ENCODE measurements around the gene NISCH. TPM values are rescaled to one million over a fixed set of nuclear protein-coding genes. Genes with fewer than 3 reads are reported as not detected.

The NISCH gene
- total RNA-seq, 3 donors from 2014 or later: 67.7 to 119 (median 108) TPM

DNA sequence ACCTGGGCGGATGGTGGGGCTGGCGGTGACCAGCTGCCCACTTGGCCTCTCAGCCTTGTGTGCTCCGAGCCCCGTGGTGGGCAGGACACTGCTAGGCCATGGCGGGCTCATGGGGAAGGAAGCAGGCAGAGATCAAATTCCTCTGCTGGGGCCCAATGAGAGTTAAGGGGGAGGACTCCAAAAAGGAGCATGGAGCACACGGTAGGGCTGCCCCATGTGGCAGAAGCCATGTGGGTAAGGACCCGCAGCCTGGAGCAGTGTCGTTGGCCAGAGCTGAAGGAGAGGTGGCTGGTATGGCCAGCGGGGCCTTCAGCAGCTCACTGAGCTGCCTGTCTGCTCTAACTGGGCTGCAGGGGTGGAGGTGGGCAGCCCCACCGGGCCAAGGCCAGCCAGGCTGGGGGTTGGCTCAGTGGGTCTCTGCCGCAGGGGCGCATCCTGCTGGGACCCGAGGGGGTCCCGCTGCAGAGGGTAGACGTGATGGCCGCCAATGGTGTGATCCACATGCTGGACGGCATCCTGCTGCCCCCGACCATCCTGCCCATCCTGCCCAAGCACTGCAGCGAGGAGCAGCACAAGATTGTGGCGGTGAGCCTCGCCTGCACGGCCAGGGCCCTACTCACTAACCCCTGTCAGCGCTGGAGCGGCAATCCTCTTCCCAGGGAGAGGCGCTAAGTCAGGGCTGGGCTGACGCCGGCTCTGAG lies 51.0 kb downstream of the NISCH start:
- no peaks in the 10 kb centered on the region for H3K9me3 ChIP-seq
- H3K36me3 ChIP-seq: no peaks in the 10 kb centered on the region
- no peak for TF ChIP-seq POLR2A (IDR thresholded peaks at IDR 0.05)
- TF ChIP-seq, protein P1, sequence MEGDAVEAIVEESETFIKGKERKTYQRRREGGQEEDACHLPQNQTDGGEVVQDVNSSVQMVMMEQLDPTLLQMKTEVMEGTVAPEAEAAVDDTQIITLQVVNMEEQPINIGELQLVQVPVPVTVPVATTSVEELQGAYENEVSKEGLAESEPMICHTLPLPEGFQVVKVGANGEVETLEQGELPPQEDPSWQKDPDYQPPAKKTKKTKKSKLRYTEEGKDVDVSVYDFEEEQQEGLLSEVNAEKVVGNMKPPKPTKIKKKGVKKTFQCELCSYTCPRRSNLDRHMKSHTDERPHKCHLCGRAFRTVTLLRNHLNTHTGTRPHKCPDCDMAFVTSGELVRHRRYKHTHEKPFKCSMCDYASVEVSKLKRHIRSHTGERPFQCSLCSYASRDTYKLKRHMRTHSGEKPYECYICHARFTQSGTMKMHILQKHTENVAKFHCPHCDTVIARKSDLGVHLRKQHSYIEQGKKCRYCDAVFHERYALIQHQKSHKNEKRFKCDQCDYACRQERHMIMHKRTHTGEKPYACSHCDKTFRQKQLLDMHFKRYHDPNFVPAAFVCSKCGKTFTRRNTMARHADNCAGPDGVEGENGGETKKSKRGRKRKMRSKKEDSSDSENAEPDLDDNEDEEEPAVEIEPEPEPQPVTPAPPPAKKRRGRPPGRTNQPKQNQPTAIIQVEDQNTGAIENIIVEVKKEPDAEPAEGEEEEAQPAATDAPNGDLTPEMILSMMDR (IDR thresholded peaks at IDR 0.05): no peak
- TF ChIP-seq POLR2AphosphoS5 (IDR thresholded peaks at IDR 0.05): no peak
- no peak overlapping the region for H3K4me3 ChIP-seq
- intact Hi-C loops (cut with DNase I; ENCODE audit: low total_unique reads): no loop called here
- no peak for DNase-seq (ENCODE audit: low spot score in 2 of 2)
- no peaks in the 10 kb centered on the region for H3K27me3 ChIP-seq
- H3K27ac ChIP-seq: no peak overlapping the region
- no peaks in the 10 kb centered on the region for H3K4me1 ChIP-seq

DNA sequence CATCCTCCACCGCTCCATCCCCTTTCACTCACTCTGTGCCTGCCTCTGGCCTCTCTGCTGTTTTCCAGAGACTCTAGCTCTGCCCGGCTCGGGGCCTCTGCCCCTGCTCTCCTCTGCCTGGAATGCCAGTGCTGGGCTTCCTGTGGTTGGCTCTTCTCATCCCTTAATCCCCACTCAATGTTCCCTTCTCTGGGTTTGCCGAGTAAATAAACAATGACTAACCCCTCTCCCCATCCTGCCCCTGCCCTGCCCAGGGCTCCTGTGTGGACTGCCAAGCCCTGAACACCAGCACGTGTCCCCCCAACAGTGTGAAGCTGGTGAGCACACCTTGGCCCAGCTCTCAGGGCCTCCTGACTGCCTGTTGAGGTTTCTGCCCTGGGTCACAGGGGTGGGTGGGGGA lies 52.0 kb downstream of the NISCH start:
- H3K4me1 ChIP-seq: no peaks in the 10 kb centered on the region
- H3K27me3 ChIP-seq: no peaks in the 10 kb centered on the region
- TF ChIP-seq POLR2A (IDR thresholded peaks at IDR 0.05) (no peak), POLR2AphosphoS5 (IDR thresholded peaks at IDR 0.05) (no peak)
- TF ChIP-seq, protein P1 (IDR thresholded peaks at IDR 0.05): no peak
- DNase-seq (ENCODE audit: low spot score in 2 of 2): no peak
- intact Hi-C loops (cut with DNase I; ENCODE audit: low total_unique reads): no loop called here
- no peak overlapping the region for H3K4me3 ChIP-seq
- H3K9me3 ChIP-seq: no peaks in the 10 kb centered on the region
- no peaks in the 10 kb centered on the region for H3K36me3 ChIP-seq
- H3K27ac ChIP-seq: no peak overlapping the region

DNA sequence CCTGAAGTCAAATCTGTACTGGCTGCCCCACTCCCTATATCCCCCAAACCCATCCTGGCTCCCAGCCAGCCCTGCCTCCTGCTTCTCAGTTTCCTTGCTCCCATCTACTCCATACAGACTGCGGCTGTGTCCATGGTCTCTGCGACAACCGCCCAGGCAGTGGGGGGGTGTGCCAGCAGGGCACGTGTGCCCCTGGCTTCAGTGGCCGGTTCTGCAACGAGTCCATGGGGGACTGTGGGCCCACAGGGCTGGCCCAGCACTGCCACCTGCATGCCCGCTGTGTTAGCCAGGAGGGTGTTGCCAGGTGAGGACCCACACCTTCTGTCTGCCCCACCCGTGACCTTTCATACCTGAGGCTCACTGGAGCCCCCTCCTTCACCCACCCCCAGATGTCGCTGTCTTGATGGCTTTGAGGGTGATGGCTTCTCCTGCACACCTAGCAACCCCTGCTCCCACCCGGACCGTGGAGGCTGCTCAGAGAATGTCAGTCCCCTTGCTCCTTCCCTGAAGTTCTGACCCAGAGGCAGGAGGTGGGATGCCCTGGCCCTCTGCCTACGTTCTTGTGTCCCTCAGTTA lies 54.4 kb downstream of the NISCH start:
- intact Hi-C loops (cut with DNase I; ENCODE audit: low total_unique reads): no loop called here
- no peak for DNase-seq (ENCODE audit: low spot score in 2 of 2)
- Histone ChIP-seq H3K4me1 (no peaks in the 10 kb centered on the region), H3K27ac (no peak overlapping the region), H3K27me3 (no peaks in the 10 kb centered on the region), H3K9me3 (no peaks in the 10 kb centered on the region), H3K36me3 (no peaks in the 10 kb centered on the region), H3K4me3 (no peak overlapping the region)
- TF ChIP-seq POLR2AphosphoS5 (IDR thresholded peaks at IDR 0.05) (no peak), POLR2A (IDR thresholded peaks at IDR 0.05) (no peak)
- TF ChIP-seq, protein P1 (IDR thresholded peaks at IDR 0.05): no peak

DNA sequence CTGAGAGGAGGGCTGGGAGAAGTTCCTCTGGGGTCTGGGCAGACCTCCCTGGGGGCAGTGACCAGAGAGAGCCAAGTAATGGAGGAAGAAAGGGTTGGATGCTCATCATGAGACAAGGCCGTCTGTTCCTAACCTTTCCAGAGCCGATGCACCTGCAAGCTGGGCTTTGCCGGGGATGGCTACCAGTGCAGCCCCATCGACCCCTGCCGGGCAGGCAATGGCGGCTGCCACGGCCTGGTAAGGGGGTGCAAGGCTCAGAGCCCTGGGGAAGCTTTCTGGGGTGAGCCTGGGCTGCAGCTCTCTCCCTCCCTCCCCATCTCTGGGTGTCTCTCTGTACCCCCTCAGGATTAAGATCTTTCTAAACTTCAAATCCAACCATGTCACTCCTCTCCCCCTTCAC lies 56.1 kb downstream of the NISCH start:
- H3K9me3 ChIP-seq: no peaks in the 10 kb centered on the region
- H3K4me1 ChIP-seq: no peaks in the 10 kb centered on the region
- H3K36me3 ChIP-seq: no peaks in the 10 kb centered on the region
- no peak for DNase-seq (ENCODE audit: low spot score in 2 of 2)
- no peak overlapping the region for H3K27ac ChIP-seq
- TF ChIP-seq POLR2AphosphoS5 (IDR thresholded peaks at IDR 0.05): no peak
- TF ChIP-seq, protein P1 (IDR thresholded peaks at IDR 0.05): no peak
- no peak for TF ChIP-seq POLR2A (IDR thresholded peaks at IDR 0.05)
- no peak overlapping the region for H3K4me3 ChIP-seq
- intact Hi-C loops (cut with DNase I; ENCODE audit: low total_unique reads): no loop called here
- no peaks in the 10 kb centered on the region for H3K27me3 ChIP-seq

DNA sequence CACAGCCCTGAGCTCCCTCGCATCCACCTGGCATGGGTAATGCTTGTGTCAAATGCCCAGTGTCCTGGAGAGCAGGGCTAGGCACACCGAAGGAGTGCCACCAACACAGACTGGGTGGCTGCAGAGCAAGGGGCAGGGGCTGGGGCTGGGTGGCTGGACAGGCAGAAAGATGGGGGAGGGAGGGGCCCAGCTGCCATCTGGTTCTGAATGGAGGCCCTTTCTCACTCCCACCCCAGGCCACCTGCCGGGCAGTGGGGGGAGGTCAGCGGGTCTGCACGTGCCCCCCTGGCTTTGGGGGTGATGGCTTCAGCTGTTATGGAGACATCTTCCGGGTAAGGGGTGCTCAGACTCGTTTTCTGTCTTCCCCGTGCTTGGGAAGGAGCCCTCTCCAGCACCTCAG lies 56.7 kb downstream of the NISCH start:
- Histone ChIP-seq H3K4me1 (no peaks in the 10 kb centered on the region), H3K36me3 (no peaks in the 10 kb centered on the region), H3K27ac (no peak overlapping the region), H3K9me3 (no peaks in the 10 kb centered on the region), H3K27me3 (no peaks in the 10 kb centered on the region), H3K4me3 (no peak overlapping the region)
- no peak for DNase-seq (ENCODE audit: low spot score in 2 of 2)
- intact Hi-C loops (cut with DNase I; ENCODE audit: low total_unique reads): no loop called here
- TF ChIP-seq POLR2A (IDR thresholded peaks at IDR 0.05) (no peak), POLR2AphosphoS5 (IDR thresholded peaks at IDR 0.05) (no peak)
- TF ChIP-seq, protein P1 (IDR thresholded peaks at IDR 0.05): no peak

Measured in breast epithelium (tissue), 4 donors.